Measurements from ENCODE around the gene PLEKHD1. TPM values are rescaled to one million over a fixed set of nuclear protein-coding genes. Genes with fewer than 3 reads are reported as not detected.
"Not testable (repeated sequence)": the region's sequence is repeated elsewhere in the genome, so short reads cannot be mapped to it uniquely, and the experiment has no call there.

PLEKHD1 gene
- 1 to 10 TPM; 4.3 to 6.1 (median 5.2) TPM for polyA plus RNA-seq (ENCODE audit: insufficient read length in 4 of 4)

DNA sequence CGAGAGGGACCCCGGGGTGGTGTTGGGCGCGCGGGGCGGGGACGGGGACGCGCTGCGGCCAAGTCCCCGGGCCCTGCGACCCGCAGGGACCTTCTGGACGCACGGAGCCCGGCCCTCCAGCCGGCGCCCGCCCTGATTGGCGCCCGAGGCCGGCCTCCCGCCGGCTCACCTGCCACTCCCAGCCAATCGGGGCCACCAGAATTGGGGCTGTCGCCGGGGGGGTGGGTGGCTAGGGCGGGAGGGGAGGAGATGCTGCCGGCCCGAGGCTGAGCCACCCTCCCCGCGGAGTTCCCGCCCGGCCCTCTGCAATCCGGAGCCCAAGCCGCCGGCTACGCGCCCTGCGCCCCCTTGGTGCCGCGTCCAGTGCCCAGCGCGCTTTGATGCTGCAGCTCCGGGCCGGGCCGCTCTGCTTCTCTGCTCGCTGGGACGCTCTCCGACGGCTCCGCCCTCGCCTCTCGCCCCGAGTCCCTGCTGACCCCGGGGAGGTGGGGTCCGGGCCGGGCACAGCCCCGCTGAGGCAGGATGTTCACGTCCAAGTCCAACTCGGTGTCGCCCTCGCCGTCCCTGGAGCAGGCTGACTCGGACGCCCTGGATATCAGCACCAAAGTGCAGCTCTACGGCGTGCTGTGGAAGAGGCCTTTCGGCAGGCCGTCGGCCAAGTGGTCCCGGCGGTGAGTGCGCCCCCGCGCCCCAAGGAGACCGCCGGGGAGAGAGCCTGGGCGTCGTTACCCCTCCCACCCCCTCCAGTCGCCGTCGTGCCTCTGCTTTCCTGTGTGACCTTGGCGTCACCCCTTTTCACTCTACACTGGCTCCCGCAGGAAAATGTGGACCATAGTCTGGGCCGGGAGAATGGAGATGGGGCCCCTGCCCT lies at the start of gene PLEKHD1:
Gene PLEKHD1, plus strand, starts transcription at position 285 of the 871 bp plus-strand sequence. Its CDS starts 238 bp downstream, at position 523.
- no peak for DNase-seq (ENCODE audit: low read depth in 4 of 4, low spot score in 3 of 4)

DNA sequence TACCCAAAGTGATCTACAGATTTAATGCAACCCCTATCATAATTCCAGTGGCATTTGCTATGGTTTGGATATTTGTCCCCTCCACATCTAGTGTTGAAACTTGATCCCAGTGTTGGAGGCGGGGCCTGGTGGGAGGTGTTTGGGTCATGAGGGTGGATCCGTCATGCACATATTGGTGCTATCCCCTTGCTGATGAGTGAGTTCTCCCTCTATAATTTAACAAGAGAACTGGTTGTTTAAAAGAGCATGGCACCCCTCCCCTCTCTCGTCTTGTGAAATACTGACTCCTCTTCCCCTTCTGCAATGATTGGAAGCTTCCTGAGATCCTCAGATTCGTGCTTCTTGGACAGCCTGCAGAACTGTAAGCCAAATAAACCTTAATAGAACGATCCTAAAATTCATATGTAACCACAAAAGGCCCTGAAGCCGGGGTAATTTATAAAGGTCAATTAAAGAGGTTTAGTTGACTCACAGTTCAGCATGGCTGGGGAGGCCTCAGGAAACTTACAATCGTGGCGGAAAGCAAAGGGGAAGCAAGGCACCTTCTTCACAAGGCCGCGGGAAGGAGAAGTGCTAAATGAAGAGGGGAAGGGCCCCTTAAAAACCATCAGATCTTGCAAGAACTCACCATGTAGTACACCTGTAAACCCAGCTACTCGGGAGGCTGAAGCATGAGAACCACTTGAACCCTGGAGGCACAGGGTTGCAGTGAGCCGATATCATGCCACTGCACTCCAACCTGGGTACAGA lies 44.8 kb upstream of the PLEKHD1 start:
- DNase-seq (ENCODE audit: low read depth in 4 of 4, low spot score in 3 of 4): no peak

DNA sequence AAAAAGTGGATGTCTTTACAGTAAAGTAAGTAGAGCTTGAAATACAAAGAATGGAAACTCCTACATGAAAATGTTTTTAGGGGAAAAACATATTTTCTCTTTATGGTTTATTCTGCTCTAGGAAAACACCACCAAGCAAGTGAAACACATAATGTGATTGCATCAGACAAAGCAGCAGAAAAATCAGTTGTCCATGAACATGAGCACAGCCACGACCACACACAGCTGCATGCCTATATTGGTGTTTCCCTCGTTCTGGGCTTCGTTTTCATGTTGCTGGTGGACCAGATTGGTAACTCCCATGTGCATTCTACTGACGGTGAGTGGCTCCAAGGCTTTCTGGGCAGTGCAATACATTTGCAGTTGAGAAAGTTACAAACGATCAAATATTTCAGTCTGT lies 42.6 kb upstream of the PLEKHD1 start:
- DNase-seq (ENCODE audit: low read depth in 4 of 4, low spot score in 3 of 4): no peak

DNA sequence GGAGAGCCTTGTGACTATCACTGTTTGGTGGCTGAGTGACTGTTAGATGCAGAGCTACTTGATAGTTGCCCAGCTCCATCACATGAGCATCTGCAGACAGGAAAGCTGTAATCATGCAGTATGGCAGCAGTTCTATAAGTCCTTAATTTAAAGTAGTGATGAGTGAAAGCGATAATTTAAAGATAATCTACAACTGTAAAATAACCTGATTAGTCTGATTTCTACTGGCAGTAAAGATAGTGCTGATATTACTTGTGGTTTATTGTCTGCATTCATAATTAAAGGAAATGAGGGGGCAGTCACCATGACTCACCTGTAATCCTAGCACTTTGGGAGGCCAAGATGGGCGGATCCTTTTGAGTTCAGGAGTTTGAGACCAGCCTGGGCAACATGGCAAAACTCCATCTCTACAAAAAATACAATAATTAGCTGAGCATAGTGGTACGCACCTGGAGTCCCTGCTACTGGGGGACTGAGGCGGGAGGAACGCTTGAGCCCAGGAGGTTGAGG lies 41.2 kb upstream of the PLEKHD1 start:
- no peak for DNase-seq (ENCODE audit: low read depth in 4 of 4, low spot score in 3 of 4)

DNA sequence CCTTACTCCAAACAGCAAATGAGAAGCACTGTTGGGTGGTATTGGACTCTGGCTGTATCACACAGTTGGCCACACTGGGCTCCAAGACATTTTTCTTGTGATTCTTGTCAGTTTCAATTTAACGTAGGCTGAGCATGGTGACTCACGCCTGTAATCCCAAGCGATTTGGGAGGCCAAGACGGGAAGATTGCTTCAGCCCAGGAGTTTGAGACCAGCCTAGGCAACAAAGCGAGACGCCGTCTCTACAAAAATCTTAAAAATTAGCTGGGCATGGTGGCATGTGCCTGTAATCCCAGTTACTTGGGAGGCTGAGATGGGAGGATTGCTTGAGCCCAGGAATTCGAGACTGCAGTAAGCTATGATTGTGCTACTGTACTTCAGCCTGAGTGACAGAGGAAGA lies 35.3 kb upstream of the PLEKHD1 start:
- no peak for DNase-seq (ENCODE audit: low read depth in 4 of 4, low spot score in 3 of 4)

DNA sequence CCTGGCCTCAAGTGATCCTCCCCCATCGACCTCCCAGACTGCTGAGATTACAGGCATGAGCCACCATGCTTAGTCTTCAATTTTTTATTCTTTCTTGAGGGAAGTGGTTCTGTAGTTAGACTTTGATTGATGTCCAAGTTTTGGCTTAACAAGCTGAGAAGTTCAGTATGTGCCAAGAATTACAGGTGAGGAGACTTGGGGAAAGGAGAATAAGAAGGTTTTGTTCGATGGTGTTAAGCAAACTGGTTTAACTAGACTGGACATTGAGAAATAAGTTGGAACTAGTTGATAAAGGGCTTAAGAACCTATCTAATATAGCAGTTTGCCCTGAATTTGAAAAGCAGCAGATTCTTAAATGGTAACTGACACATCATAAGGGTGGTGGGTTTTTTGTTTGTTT lies 32.6 kb upstream of the PLEKHD1 start:
- no peak for DNase-seq (ENCODE audit: low read depth in 4 of 4, low spot score in 3 of 4)

DNA sequence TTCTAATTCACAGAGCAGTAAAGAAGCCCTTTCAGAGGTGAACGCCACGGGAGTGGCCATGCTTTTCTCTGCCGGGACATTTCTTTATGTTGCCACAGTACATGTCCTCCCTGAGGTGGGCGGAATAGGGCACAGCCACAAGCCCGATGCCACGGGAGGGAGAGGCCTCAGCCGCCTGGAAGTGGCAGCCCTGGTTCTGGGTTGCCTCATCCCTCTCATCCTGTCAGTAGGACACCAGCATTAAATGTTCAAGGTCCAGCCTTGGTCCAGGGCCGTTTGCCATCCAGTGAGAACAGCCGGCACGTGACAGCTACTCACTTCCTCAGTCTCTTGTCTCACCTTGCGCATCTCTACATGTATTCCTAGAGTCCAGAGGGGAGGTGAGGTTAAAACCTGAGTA lies 26.2 kb upstream of the PLEKHD1 start:
- no peak for DNase-seq (ENCODE audit: low read depth in 4 of 4, low spot score in 3 of 4)

DNA sequence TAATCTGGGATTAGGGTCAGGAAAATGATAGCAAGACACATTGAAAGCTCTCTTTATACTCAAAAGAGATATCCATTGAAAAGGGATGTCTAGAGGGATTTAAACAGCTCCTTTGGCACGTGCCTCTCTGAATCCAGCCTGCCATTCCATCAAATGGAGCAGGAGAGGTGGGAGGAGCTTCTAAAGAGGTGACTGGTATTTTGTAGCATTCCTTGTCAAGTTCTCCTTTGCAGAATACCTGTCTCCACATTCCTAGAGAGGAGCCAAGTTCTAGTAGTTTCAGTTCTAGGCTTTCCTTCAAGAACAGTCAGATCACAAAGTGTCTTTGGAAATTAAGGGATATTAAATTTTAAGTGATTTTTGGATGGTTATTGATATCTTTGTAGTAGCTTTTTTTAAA lies 25.4 kb upstream of the PLEKHD1 start:
- no peak for DNase-seq (ENCODE audit: low read depth in 4 of 4, low spot score in 3 of 4)

DNA sequence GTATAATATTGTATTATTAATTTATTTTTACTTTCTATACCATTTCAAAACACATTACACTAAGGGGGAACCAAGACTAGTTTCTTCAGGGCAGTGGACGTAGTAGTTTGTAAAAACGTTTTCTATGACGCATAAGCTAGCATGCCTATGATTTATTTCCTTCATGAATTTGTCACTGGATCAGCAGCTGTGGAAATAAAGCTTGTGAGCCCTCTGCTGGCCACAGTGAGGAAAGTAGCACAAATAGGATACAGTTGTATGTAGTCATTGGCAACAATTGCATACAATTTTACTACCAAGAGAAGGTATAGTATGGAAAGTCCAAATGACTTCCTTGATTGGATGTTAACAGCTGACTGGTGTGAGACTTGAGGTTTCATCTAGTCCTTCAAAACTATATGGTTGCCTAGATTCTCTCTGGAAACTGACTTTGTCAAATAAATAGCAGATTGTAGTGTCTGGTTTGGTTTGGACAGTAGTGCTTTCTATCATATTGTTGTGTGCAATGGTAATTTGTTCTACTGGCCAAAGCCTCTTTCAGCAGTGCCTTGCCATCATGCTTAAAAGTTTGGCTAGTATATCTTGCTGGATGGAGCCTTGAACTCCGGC lies 24.3 kb upstream of the PLEKHD1 start:
- DNase-seq (ENCODE audit: low read depth in 4 of 4, low spot score in 3 of 4): peak; percentile 48 to 66 (median 61)

DNA sequence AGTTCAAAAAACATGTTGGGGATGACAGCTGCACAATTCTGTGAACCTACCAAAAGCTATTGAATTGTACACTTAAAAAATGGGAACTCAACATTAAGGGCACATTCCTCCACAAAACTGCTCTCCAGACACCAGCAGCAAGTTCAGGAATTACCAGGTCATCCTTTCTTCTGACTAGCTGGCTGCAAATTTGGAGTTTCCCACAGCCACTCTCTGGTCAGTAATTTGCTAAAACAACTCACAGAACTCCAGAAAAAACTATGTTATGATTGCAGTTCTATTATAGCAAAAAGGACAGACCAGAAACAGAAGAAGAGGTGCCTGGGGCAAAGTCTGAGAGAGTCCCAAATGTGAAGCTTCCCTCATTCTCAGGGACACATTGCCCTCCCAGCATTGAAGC lies 20.1 kb upstream of the PLEKHD1 start:
- no peak for DNase-seq (ENCODE audit: low read depth in 4 of 4, low spot score in 3 of 4)

DNA sequence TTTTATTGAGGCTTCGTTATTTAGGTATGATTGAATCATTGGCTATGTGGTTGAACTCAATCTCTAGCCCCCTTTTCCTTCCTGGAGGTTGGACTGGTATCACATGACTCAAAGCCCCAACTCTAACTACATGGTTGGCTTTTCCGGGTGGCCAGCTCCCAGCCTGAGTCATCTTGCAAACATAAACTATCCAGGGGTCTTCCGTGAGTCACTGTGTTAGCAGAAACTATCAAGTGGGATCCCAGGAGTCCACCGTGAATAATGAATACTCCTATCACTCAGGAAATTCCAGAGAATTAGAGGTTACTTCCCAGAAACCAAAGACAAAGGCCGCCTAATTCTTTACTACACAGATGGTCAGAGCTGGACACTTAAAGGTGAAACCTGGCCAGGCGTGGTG lies 19.7 kb upstream of the PLEKHD1 start:
- no peak for DNase-seq (ENCODE audit: low read depth in 4 of 4, low spot score in 3 of 4)

DNA sequence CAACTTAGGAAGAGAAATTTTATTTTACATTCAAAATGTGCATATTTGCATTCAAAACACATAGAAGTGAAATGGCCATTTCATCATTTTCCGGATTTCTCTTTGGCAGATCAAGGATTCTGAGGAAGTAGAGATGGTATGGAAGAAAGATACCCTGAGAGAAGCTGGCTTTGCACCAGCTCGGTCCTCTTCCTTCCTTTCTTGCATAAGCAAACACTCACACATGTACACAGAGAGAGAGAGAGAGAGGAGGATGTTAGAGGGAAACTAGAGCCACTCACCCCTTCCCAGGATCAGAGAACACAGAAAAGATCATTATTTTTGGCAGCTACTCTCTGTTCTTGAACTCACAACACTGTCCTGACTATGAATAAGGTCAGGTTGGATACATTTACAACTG lies 15.6 kb upstream of the PLEKHD1 start:
- no peak for DNase-seq (ENCODE audit: low read depth in 4 of 4, low spot score in 3 of 4)

DNA sequence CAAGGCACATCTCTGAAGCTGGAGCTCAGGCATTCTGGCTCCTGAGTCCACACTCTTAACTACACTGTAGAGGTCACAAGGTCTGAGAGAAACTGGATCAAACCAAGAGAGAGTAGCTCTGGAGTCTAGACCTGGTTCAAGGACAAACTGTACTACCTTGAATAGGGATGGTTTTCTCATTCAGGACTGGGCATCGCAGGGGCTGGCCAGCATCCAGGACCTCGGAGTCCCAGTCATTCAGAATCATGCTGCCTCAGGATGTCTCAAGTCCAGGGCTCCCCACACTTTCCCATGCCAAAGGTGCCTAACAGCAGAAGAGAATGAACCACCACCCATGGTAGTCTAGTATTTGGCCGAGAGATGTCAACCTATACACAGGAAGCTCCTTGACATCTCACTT lies 13.1 kb upstream of the PLEKHD1 start:
- DNase-seq (ENCODE audit: low read depth in 4 of 4, low spot score in 3 of 4): no peak

DNA sequence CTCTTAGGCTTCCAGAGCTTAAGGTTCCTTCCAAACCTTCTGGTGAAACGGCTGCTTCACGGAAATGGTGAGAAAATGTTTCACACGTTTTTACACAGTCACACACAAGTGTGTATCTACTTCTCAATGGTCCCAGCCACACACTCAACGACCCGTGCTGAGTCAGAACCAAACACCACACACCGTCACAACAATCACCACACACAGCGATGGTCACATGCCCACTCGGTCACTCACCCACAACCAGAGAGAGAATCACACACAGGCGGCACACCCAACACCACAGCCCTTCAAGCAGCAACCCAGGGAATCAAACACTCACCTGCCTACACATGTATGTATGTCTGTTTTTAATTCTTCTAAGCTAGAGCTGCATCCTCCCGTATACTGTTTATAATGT lies 12.6 kb upstream of the PLEKHD1 start:
- no peak for DNase-seq (ENCODE audit: low read depth in 4 of 4, low spot score in 3 of 4)

DNA sequence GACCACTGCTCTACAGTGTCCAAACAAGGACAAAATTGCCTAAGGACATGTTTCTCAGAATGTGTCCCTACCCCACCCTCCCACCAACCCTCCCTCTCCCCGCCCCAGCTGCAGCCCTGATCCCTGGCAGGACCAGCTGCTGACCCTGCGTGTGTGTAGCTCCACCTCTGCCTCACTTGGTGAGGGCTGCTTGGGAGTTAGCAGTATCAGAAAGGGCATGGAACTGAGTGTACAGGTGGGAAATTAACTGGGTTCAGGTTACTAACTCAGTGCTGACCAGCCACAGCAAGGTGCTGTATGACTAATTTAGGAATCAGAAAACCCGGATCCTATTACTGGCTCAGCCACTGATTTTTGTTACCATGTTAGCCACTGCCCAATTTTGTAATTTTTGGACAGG lies 11.3 kb upstream of the PLEKHD1 start:
- no peak for DNase-seq (ENCODE audit: low read depth in 4 of 4, low spot score in 3 of 4)

DNA sequence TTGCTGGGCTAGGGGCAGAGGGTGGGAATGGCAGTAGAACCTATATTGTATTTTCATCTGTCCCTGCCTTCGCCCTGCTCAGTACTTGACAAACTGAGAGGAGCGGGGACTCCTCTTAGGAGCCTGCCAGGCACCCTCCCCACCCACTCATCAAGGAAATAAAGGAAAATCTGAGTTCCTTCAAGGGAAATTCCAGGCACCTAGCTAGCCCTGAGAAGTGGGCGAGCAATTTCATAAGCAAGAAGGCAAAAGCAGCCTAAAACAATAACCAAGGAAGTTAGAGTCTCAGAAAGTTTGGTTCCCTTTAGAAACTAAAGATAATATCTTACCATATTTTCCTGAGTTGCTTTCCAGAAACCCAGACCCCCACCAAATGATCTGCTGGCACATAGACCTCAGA lies 10.6 kb upstream of the PLEKHD1 start:
- DNase-seq (ENCODE audit: low read depth in 4 of 4, low spot score in 3 of 4): no peak

DNA sequence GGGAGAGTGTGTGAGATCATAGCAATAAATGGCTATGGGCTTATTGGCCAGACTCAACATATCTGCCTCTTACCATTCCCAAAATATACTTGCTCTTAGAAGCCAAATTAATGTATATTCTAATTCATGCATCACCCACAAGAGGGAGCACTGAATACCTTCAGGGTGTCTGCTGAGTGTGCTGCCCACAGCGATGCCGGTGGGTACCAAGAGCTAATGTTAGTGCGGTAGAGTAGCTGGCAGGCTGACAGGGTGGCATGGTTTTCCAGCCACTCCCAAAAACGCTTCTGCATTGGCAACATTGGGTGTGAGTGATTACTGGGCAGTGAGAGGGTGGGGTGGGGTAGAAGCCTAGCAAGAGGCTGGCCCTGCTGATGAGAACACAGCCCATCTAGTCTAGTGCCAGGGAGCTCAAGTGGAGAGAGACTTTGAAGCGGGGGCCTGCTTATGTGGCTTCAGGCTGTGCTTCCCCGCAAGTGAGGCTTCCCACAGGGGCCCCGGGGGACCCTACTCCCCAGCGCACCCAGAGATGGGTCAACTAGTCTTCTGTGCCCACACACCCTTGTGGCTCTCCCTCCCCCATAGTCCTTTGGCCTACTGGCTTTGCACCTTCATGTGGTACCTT lies 9.2 kb upstream of the PLEKHD1 start:
- no peak for DNase-seq (ENCODE audit: low read depth in 4 of 4, low spot score in 3 of 4)

DNA sequence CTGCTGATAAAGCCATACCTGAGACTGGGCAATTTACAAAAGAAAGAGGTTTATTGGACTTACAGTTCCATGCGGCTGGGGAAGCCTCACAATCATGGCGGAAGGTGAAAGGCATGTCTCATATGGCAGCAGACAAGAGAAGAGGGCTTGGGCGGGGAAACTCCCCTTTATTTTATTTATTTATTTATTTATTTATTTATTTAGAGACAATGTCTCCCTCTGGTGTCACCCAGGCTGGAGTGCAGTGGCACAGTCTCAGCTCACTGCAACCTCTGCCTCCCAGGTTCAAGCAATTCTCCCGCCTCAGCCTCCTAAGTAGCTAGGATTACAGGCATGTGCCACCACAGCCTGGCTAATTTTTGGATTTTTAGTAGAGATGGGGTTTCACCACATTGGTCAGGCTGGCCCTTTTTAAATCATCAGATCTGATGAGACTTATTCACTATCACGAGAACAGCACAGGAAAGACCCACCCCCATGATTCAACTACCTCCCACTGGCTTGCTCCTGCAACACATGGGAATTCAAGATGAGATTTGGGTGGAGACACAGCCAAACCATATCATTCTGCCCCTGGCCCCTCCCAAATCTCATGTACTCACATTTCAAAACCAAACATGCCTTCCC lies 7.6 kb upstream of the PLEKHD1 start:
- DNase-seq (ENCODE audit: low read depth in 4 of 4, low spot score in 3 of 4): not testable (repeated sequence)

DNA sequence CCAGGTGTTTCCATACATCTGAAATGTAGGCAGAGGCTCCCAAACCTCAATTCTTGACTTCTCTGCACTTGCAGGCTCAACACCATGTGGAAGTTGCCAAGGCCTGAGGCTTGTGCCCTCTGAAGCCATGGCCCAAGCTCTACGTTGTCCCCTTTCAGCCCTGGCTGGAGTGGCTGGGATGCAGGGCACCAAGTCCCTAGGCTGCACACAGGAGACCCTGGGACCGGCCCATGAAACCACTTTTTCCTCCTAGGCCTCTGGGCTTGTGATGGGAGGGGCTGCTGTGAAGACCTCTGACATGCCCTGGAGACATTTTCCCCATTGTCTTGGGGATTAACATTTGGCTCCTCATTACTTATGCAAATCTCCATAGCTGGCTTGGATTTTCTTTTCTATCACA lies 6.5 kb upstream of the PLEKHD1 start:
- DNase-seq (ENCODE audit: low read depth in 4 of 4, low spot score in 3 of 4): not testable (repeated sequence)

DNA sequence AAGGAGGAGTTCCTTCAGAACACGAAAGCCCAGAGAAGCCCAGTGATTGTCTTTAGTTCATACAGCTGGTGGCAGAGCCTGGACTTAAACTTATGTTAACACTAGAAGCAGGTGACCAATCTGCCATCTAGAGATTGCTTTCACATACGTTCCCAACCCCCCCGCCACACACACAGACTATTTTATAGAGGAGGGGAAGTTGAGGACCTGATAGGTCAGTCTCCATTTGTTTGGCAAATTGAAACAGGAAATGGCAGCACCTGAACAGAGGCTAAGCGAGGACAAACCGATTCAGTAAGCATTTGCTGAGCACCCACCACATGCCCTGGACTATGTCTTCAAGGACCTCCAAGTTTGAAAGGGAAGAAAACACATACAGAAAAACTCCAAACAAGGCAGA lies 4.8 kb upstream of the PLEKHD1 start:
- DNase-seq (ENCODE audit: low read depth in 4 of 4, low spot score in 3 of 4): no peak

Measured in right renal pelvis (tissue), 4 donors.